Measurements from ENCODE around the gene ABCA10. TPM values are rescaled to one million over a fixed set of nuclear protein-coding genes. Genes with fewer than 3 reads are reported as not detected.
A peak's percentile ranks its signal among the peaks of the same experiment; 100 is the strongest.

The ABCA10 gene
- total RNA-seq, 1 donor: 1.8 TPM

- peak overlapping the region; percentile 53 for H2AFZ ChIP-seq (ENCODE audit: low read length)
- no peak overlapping the region for H3K27ac ChIP-seq (ENCODE audit: low read depth, low read length)
- peak; percentile 88 for TF ChIP-seq CTCF (IDR thresholded peaks at IDR 0.05; ENCODE audit: extremely low read depth, low read depth, low read length)
These were observed 6.9 kb upstream of the ABCA10 start for GRCh38 chr17:69235338-69236058.

GRCh38 chr17:69232650-69233049, 4.0 kb upstream of the ABCA10 start:
- H3K27ac ChIP-seq (ENCODE audit: low read depth, low read length): no peak overlapping the region
- no peak overlapping the region for H3K4me2 ChIP-seq (ENCODE audit: insufficient read depth, low read length)
- H4K20me1 ChIP-seq (ENCODE audit: insufficient read depth, low read length): no peaks in the 10 kb centered on the region
- no peak overlapping the region for H3K4me3 ChIP-seq (ENCODE audit: insufficient read depth, low read length)
- H3K79me2 ChIP-seq (ENCODE audit: insufficient read depth, low read length): no peaks in the 10 kb centered on the region
- peaks cover 4% of the 10 kb centered on the region for H3K4me1 ChIP-seq (ENCODE audit: insufficient read depth, low read length)
- peaks cover 2% of the 10 kb centered on the region for H3K9me3 ChIP-seq (ENCODE audit: low read depth, low read length)
- no peak overlapping the region for H2AFZ ChIP-seq (ENCODE audit: low read length)
- no peak for TF ChIP-seq CTCF (IDR thresholded peaks at IDR 0.05; ENCODE audit: extremely low read depth, low read depth, low read length)
- no peak for DNase-seq (ENCODE audit: insufficient read length, low spot score, missing footprints)
- H3K27me3 ChIP-seq (ENCODE audit: insufficient read depth, low read length): no peaks in the 10 kb centered on the region
- no peaks in the 10 kb centered on the region for H3K36me3 ChIP-seq (ENCODE audit: insufficient read depth, low read length)

More at GRCh38 chr17:69235338-69236058, 6.9 kb upstream of the ABCA10 start:
- H3K79me2 ChIP-seq (ENCODE audit: insufficient read depth, low read length): no peaks in the 10 kb centered on the region
- peak overlapping the region; percentile 19 for H3K4me2 ChIP-seq (ENCODE audit: insufficient read depth, low read length)
- no peaks in the 10 kb centered on the region for H3K36me3 ChIP-seq (ENCODE audit: insufficient read depth, low read length)
- no peaks in the 10 kb centered on the region for H3K27me3 ChIP-seq (ENCODE audit: insufficient read depth, low read length)
- DNase-seq (ENCODE audit: insufficient read length, low spot score, missing footprints): no peak
- peaks cover 4% of the 10 kb centered on the region for H3K4me1 ChIP-seq (ENCODE audit: insufficient read depth, low read length)
- H3K9me3 ChIP-seq (ENCODE audit: low read depth, low read length): peaks cover 2% of the 10 kb centered on the region
- H3K4me3 ChIP-seq (ENCODE audit: insufficient read depth, low read length): no peak overlapping the region
- no peaks in the 10 kb centered on the region for H4K20me1 ChIP-seq (ENCODE audit: insufficient read depth, low read length)

GRCh38 chr17:69231521-69231920, 2.9 kb upstream of the ABCA10 start:
- Histone ChIP-seq H3K27ac (ENCODE audit: low read depth, low read length) (no peak overlapping the region), H3K4me1 (ENCODE audit: insufficient read depth, low read length) (peaks cover 4% of the 10 kb centered on the region), H2AFZ (ENCODE audit: low read length) (no peak overlapping the region), H3K4me3 (ENCODE audit: insufficient read depth, low read length) (no peak overlapping the region), H3K79me2 (ENCODE audit: insufficient read depth, low read length) (no peaks in the 10 kb centered on the region), H4K20me1 (ENCODE audit: insufficient read depth, low read length) (no peaks in the 10 kb centered on the region), H3K9me3 (ENCODE audit: low read depth, low read length) (peaks cover 2% of the 10 kb centered on the region), H3K4me2 (ENCODE audit: insufficient read depth, low read length) (no peak overlapping the region), H3K27me3 (ENCODE audit: insufficient read depth, low read length) (no peaks in the 10 kb centered on the region), H3K36me3 (ENCODE audit: insufficient read depth, low read length) (no peaks in the 10 kb centered on the region)
- no peak for DNase-seq (ENCODE audit: insufficient read length, low spot score, missing footprints)
- TF ChIP-seq CTCF (IDR thresholded peaks at IDR 0.05; ENCODE audit: extremely low read depth, low read depth, low read length): no peak

- Histone ChIP-seq H2AFZ (ENCODE audit: low read length) (no peak overlapping the region), H4K20me1 (ENCODE audit: insufficient read depth, low read length) (no peaks in the 10 kb centered on the region), H3K4me2 (ENCODE audit: insufficient read depth, low read length) (no peak overlapping the region), H3K79me2 (ENCODE audit: insufficient read depth, low read length) (no peaks in the 10 kb centered on the region), H3K36me3 (ENCODE audit: insufficient read depth, low read length) (no peaks in the 10 kb centered on the region), H3K4me1 (ENCODE audit: insufficient read depth, low read length) (peaks cover 4% of the 10 kb centered on the region), H3K4me3 (ENCODE audit: insufficient read depth, low read length) (no peak overlapping the region), H3K9me3 (ENCODE audit: low read depth, low read length) (peaks cover 2% of the 10 kb centered on the region), H3K27me3 (ENCODE audit: insufficient read depth, low read length) (no peaks in the 10 kb centered on the region), H3K27ac (ENCODE audit: low read depth, low read length) (no peak overlapping the region)
- no peak for TF ChIP-seq CTCF (IDR thresholded peaks at IDR 0.05; ENCODE audit: extremely low read depth, low read depth, low read length)
- DNase-seq (ENCODE audit: insufficient read length, low spot score, missing footprints): no peak
These were observed 2.3 kb upstream of the ABCA10 start for GRCh38 chr17:69230939-69231338.

Data from osteoblast (primary cell).